ENCODE data around the gene RAP1GAP2. TPM values are rescaled to one million over a fixed set of nuclear protein-coding genes. Genes with fewer than 3 reads are reported as not detected.

RAP1GAP2 gene
- total and polyA plus RNA-seq, 2 experiments from 2014 or later: 0.74 to 3.8 TPM

DNA sequence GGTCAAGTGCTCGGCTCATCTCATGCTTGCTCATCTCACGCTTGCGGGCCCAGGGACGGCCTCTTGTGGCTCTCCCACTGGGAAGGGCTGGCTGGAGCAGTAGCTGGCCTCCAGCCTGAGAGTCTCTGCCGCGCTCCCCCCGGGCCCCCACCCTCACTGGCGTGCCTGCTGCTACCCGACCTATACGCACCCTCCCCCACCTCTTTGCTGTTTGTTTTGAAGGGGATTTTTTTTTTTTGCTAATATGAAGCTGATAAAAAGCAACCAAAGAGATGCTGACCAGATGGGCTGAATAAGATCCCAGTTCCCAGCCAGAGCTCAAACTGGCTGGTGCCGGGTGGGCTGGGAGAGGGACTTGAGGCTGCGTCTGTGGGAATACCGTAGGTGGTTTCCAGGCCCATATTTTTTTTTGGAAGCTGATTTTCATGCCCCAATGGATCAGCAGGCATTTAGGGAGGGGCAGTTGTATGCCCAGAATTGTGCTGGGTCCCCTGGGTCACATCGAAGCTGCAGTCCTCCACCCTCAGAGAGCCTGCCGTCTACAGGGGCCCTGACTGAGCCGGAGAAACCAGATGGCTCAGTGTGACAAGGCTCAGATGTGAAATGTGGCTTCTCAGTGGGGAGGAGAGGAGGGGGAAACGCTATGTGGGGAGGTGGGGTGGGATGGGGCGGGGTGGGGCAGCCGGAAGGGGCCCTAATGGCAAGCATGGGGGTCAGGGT is 115.0 kb downstream of the RAP1GAP2 start:
- Histone ChIP-seq H3K4me1 (ENCODE audit: insufficient read depth) (no peaks in the 10 kb centered on the region), H3K9me2 (ENCODE audit: insufficient read depth) (no peaks in the 10 kb centered on the region), H3K4me2 (ENCODE audit: unreplicated experiment) (no peak overlapping the region), H2AFZ (no peak overlapping the region), H3K27ac (no peak overlapping the region), H4K20me1 (ENCODE audit: insufficient read depth) (no peaks in the 10 kb centered on the region), H3K9ac (no peak overlapping the region), H3F3A (ENCODE audit: insufficient read depth) (no peaks in the 10 kb centered on the region), H3K36me3 (ENCODE audit: low read depth) (no peaks in the 10 kb centered on the region), H3K27me3 (replicated peaks; ENCODE audit: insufficient read depth) (no peaks in the 10 kb centered on the region), H3K4me3 (no peak overlapping the region), H3K79me2 (ENCODE audit: insufficient read depth) (no peaks in the 10 kb centered on the region), H3K9me3 (ENCODE audit: low read depth) (no peaks in the 10 kb centered on the region)
- TF ChIP-seq EZH2phosphoT487 (IDR thresholded peaks at IDR 0.05; ENCODE audit: insufficient read depth, low read depth): no peak
- no peak for TF ChIP-seq EZH2 (IDR thresholded peaks at IDR 0.05; ENCODE audit: insufficient read depth, poor library complexity, severe bottlenecking)
- no peak for DNase-seq
- 42 to 47% methylated on average over 8 to 19 of the region's 19 CpGs for WGBS, 2 experiments (ENCODE audit: low coverage in 1 of 2, low lambda C conversion rate in 2 of 2, missing lambda C conversion rate in 2 of 2)
- in situ Hi-C loops (cut with MboI): no loop called here

DNA sequence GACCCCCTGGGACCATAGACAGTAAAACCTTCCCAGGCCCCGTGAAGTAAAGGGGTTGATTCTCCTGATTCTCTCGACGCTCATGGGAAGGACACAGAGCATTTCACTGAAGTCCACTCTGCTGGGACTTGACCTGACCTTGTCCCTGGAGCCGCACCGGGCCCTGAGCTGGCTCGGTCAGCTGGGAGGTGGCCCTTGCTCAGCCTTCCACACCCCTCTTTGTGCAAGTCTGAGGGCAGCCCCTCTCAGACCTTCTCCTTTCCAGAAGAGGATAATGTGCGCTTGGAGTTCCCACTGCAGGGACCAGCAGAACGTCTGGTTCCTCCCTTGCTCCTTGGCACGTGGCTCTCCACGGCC is 115.5 kb downstream of the RAP1GAP2 start:
- no peak overlapping the region for H3K9ac ChIP-seq
- H3K4me2 ChIP-seq (ENCODE audit: unreplicated experiment): no peak overlapping the region
- H3K9me3 ChIP-seq (ENCODE audit: low read depth): no peaks in the 10 kb centered on the region
- in situ Hi-C loops (cut with MboI): no loop called here
- no peaks in the 10 kb centered on the region for H3K36me3 ChIP-seq (ENCODE audit: low read depth)
- no peaks in the 10 kb centered on the region for H4K20me1 ChIP-seq (ENCODE audit: insufficient read depth)
- no peaks in the 10 kb centered on the region for H3F3A ChIP-seq (ENCODE audit: insufficient read depth)
- no peak overlapping the region for H2AFZ ChIP-seq
- no peak overlapping the region for H3K27ac ChIP-seq
- no peaks in the 10 kb centered on the region for H3K9me2 ChIP-seq (ENCODE audit: insufficient read depth)
- H3K4me1 ChIP-seq (ENCODE audit: insufficient read depth): no peaks in the 10 kb centered on the region
- WGBS, 2 experiments (ENCODE audit: low coverage in 1 of 2, low lambda C conversion rate in 2 of 2, missing lambda C conversion rate in 2 of 2): 48 to 51% methylated on average over 9 to 10 of the region's 10 CpGs
- TF ChIP-seq EZH2 (IDR thresholded peaks at IDR 0.05; ENCODE audit: insufficient read depth, poor library complexity, severe bottlenecking): no peak
- TF ChIP-seq EZH2phosphoT487 (IDR thresholded peaks at IDR 0.05; ENCODE audit: insufficient read depth, low read depth): no peak
- no peaks in the 10 kb centered on the region for H3K79me2 ChIP-seq (ENCODE audit: insufficient read depth)
- H3K4me3 ChIP-seq: no peak overlapping the region
- H3K27me3 ChIP-seq (replicated peaks; ENCODE audit: insufficient read depth): no peaks in the 10 kb centered on the region
- no peak for DNase-seq

DNA sequence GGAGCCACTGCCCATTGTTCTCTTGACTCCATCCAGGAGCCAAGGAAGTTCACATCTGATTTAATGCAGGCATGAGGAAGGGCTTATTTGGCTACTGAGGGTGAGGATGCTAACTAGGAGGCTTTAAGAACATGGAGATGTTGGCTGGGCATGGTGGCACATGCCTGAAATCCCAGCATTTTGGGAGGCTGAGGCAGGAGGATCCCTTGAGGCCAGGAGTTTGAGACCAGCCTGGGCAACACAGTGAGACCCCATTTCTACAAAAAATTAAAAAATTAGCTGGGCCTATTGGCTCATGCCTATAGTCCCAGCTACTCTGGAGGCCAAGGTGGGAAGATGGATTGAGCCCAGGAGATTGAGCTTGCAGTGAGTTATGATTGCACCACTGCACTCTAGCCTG is 116.5 kb downstream of the RAP1GAP2 start:
- no peak for DNase-seq
- in situ Hi-C loops (cut with MboI): no loop called here
- no peaks in the 10 kb centered on the region for H3K27me3 ChIP-seq (replicated peaks; ENCODE audit: insufficient read depth)

DNA sequence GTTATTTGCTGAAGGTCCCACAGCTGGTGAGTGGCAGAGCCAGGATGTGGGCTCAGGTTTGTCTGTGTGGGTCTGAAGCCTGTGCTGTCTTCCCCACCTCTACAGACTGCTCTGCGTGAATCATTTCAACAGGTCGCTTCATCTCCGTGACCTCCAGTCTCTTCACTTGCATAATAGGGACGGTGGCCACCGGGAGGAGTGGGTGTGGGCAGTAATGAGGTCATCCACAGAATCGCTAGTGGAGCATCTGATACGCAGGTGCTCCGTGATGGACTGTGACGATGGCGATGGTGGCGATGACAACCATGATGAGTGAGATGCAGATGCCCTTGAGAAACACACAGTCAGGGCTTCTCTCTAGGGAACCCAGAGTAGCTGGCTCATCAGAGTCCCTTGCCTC is 120.2 kb downstream of the RAP1GAP2 start:
- Histone ChIP-seq H3K36me3 (ENCODE audit: low read depth) (no peaks in the 10 kb centered on the region), H3K27me3 (replicated peaks; ENCODE audit: insufficient read depth) (no peaks in the 10 kb centered on the region), H3K9me3 (ENCODE audit: low read depth) (no peaks in the 10 kb centered on the region), H3K27ac (no peak overlapping the region), H3K79me2 (ENCODE audit: insufficient read depth) (no peaks in the 10 kb centered on the region), H3K9ac (no peak overlapping the region), H4K20me1 (ENCODE audit: insufficient read depth) (no peaks in the 10 kb centered on the region), H3K4me1 (ENCODE audit: insufficient read depth) (no peaks in the 10 kb centered on the region), H2AFZ (no peak overlapping the region), H3K9me2 (ENCODE audit: insufficient read depth) (no peaks in the 10 kb centered on the region), H3F3A (ENCODE audit: insufficient read depth) (no peaks in the 10 kb centered on the region), H3K4me3 (no peak overlapping the region), H3K4me2 (ENCODE audit: unreplicated experiment) (no peak overlapping the region)
- in situ Hi-C loops (cut with MboI): no loop called here
- 87% methylated on average over 11 of the region's 11 CpGs for WGBS, 2 experiments (ENCODE audit: low coverage in 1 of 2, low lambda C conversion rate in 2 of 2, missing lambda C conversion rate in 2 of 2)
- no peak for DNase-seq
- TF ChIP-seq EZH2phosphoT487 (IDR thresholded peaks at IDR 0.05; ENCODE audit: insufficient read depth, low read depth) (no peak), EZH2 (IDR thresholded peaks at IDR 0.05; ENCODE audit: insufficient read depth, poor library complexity, severe bottlenecking) (no peak)

More for the DNA sequence above, 116.5 kb downstream of the RAP1GAP2 start:
- Histone ChIP-seq H3K4me1 (ENCODE audit: insufficient read depth) (no peaks in the 10 kb centered on the region), H3K9ac (no peak overlapping the region), H3K9me3 (ENCODE audit: low read depth) (no peaks in the 10 kb centered on the region), H4K20me1 (ENCODE audit: insufficient read depth) (no peaks in the 10 kb centered on the region), H2AFZ (no peak overlapping the region), H3K9me2 (ENCODE audit: insufficient read depth) (no peaks in the 10 kb centered on the region), H3K27ac (no peak overlapping the region), H3K36me3 (ENCODE audit: low read depth) (no peaks in the 10 kb centered on the region), H3K4me2 (ENCODE audit: unreplicated experiment) (no peak overlapping the region), H3F3A (ENCODE audit: insufficient read depth) (no peaks in the 10 kb centered on the region), H3K4me3 (no peak overlapping the region), H3K79me2 (ENCODE audit: insufficient read depth) (no peaks in the 10 kb centered on the region)
- no peak for TF ChIP-seq EZH2phosphoT487 (IDR thresholded peaks at IDR 0.05; ENCODE audit: insufficient read depth, low read depth)
- TF ChIP-seq EZH2 (IDR thresholded peaks at IDR 0.05; ENCODE audit: insufficient read depth, poor library complexity, severe bottlenecking): no peak

DNA sequence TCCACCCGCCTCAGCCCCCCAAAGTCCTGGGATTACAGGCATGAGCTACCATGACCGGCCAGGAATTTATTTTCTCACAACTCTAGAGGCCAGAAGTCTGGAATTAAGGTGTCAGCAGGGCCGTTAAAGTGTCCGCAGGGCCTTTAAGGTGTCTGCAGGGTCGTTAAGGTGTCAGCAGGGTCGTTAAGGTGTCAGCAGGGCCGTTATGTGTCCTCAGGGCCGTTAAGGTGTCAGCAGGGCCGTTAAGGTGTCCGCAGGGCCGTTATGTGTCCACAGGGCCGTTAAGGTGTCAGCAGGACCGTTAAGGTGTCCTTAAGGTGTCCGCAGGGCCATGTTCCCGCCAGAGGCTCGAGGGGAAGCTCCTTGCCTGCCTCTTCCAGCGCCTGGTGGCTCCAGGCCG is 125.2 kb downstream of the RAP1GAP2 start:
- Histone ChIP-seq H3K27me3 (replicated peaks; ENCODE audit: insufficient read depth) (no peaks in the 10 kb centered on the region), H3K4me2 (ENCODE audit: unreplicated experiment) (no peak overlapping the region), H3K9me2 (ENCODE audit: insufficient read depth) (no peaks in the 10 kb centered on the region), H3K27ac (no peak overlapping the region), H2AFZ (no peak overlapping the region), H3K79me2 (ENCODE audit: insufficient read depth) (no peaks in the 10 kb centered on the region), H3F3A (ENCODE audit: insufficient read depth) (peaks cover 6% of the 10 kb centered on the region; the same call in 1 of the 2 replicates), H3K4me1 (ENCODE audit: insufficient read depth) (peaks cover 15% of the 10 kb centered on the region), H4K20me1 (ENCODE audit: insufficient read depth) (no peaks in the 10 kb centered on the region), H3K9me3 (ENCODE audit: low read depth) (no peaks in the 10 kb centered on the region), H3K4me3 (no peak overlapping the region), H3K36me3 (ENCODE audit: low read depth) (no peaks in the 10 kb centered on the region), H3K9ac (no peak overlapping the region)
- in situ Hi-C loops (cut with MboI): no loop called here
- TF ChIP-seq EZH2phosphoT487 (IDR thresholded peaks at IDR 0.05; ENCODE audit: insufficient read depth, low read depth) (no peak), EZH2 (IDR thresholded peaks at IDR 0.05; ENCODE audit: insufficient read depth, poor library complexity, severe bottlenecking) (no peak)
- DNase-seq: no peak
- 60 to 61% methylated on average over 18 of the region's 18 CpGs for WGBS, 2 experiments (ENCODE audit: low coverage in 1 of 2, low lambda C conversion rate in 2 of 2, missing lambda C conversion rate in 2 of 2)
